Calu3 (cell line): ENCODE measurements around the gene NFX1. TPM values are rescaled to one million over a fixed set of nuclear protein-coding genes. Genes with fewer than 3 reads are reported as not detected.

Experiments
- BruUV-seq: library from RNA; stranded (reverse); fragments of 400-500 nt; replicated peaks from 2 replicates; lab custom pipeline; 2021; lab: Mats Ljungman, UMichigan
- CTCF ChIA-PET: fragments of 300-600 bp; sonication (Branson Sonifier 250); formaldehyde crosslinking; loops from one replicate; lab custom pipeline; 2022; ENCODE audit warnings: antibody characterized with exemption; lab: Charles Lee
- DNase-seq: peaks from one replicate; pipeline ENCODE4 v3.0.0; 2022
- H3K27ac Mint-ChIP-seq: one replicate; pipeline ENCODE4 v1.8.0; 2022; ENCODE audit warnings: mixed read lengths; ENCODE audit not compliant: unreplicated experiment
- H3K27me3 Mint-ChIP-seq: one replicate; pipeline ENCODE4 v1.8.0; 2022; ENCODE audit warnings: mixed read lengths; ENCODE audit not compliant: unreplicated experiment
- H3K36me3 Mint-ChIP-seq: one replicate; pipeline ENCODE4 v1.8.0; 2022; ENCODE audit warnings: mild to moderate bottlenecking, moderate library complexity, mixed read lengths; ENCODE audit not compliant: insufficient read depth, unreplicated experiment
- H3K4me1 Mint-ChIP-seq: one replicate; pipeline ENCODE4 v1.8.0; 2022; ENCODE audit warnings: mild to moderate bottlenecking, low read depth, mixed read lengths; ENCODE audit not compliant: unreplicated experiment
- H3K4me3 Mint-ChIP-seq: one replicate; pipeline ENCODE4 v1.8.0; 2022; ENCODE audit warnings: mild to moderate bottlenecking, low read depth, moderate library complexity, mixed read lengths; ENCODE audit not compliant: unreplicated experiment
- H3K9me3 Mint-ChIP-seq: one replicate; pipeline ENCODE4 v1.8.0; 2022; ENCODE audit warnings: low read depth, mixed read lengths; ENCODE audit not compliant: unreplicated experiment
- CTCF ChIP-seq: fragments of 200-600 bp; IDR thresholded peaks from one replicate; pipeline ENCODE4 v1.8.0; 2022; ENCODE audit warnings: antibody characterized with exemption; ENCODE audit not compliant: unreplicated experiment
- intact Hi-C: fragments of 100-400 bp; cut with micrococcal nuclease; formaldehyde crosslinking; loops from one replicate; pipeline ENCODE4 v1.10.0; 2022; ENCODE audit not compliant: unreplicated experiment
- total RNA-seq: library from RNA; stranded (reverse); gene quantifications from 2 replicates; pipeline ENCODE4 v1.2.3, GENCODE V29; 2022

The NFX1 gene
- total RNA-seq, 1 experiment from 2014 or later, result 27.3 TPM

- no peak for TF ChIP-seq CTCF
- no peaks in the 10 kb centered on the region for H3K36me3 Mint-ChIP-seq
- intact Hi-C loops, result no loop called here
- no peak for DNase-seq
- H3K27me3 Mint-ChIP-seq, result no peaks in the 10 kb centered on the region
- no TSS peak for BruUV-seq
- CTCF ChIA-PET, result interaction anchor here (0.6 to 1.5 kb wide), 4 partner anchors 9 to 1132 kb away, joined by 3 to 7 read pairs (median 4); no protein-coding TSS in a partner anchor
- no peak overlapping the region for H3K27ac Mint-ChIP-seq
- no peak overlapping the region for H3K4me3 Mint-ChIP-seq
- H3K9me3 Mint-ChIP-seq, result no peaks in the 10 kb centered on the region
- peaks cover 10% of the 10 kb centered on the region for H3K4me1 Mint-ChIP-seq
Observed at GRCh38 chr9:33407061-33407460, 116.7 kb downstream of the NFX1 start.

GRCh38 chr9:33408087-33408486 lies 117.8 kb downstream of the NFX1 start:
- Mint-ChIP-seq H3K27me3 (no peaks in the 10 kb centered on the region), H3K36me3 (no peaks in the 10 kb centered on the region), H3K27ac (no peak overlapping the region), H3K4me3 (no peak overlapping the region), H3K4me1 (peaks cover 10% of the 10 kb centered on the region), H3K9me3 (no peaks in the 10 kb centered on the region)
- intact Hi-C loops, result no loop called here
- TF ChIP-seq CTCF, result no peak
- BruUV-seq, result no TSS peak
- CTCF ChIA-PET, result interaction anchor here (0.8 to 1.5 kb wide), 3 partner anchors 8 to 58 kb away, joined by 4 to 7 read pairs (median 4); partner anchors contain the start of gene AQP3
- DNase-seq, result no peak

GRCh38 chr9:33414268-33414667 lies 124.0 kb downstream of the NFX1 start:
- Mint-ChIP-seq H3K4me3 (no peak overlapping the region), H3K27ac (no peak overlapping the region), H3K9me3 (no peaks in the 10 kb centered on the region), H3K27me3 (no peaks in the 10 kb centered on the region), H3K36me3 (peaks cover 8% of the 10 kb centered on the region), H3K4me1 (peaks cover 36% of the 10 kb centered on the region)
- intact Hi-C loops, result loop anchor here (5.0 kb wide), 1 partner anchor 38 kb away; no protein-coding TSS in a partner anchor
- CTCF ChIA-PET, result interaction anchor here (1.4 to 2.0 kb wide), 2 partner anchors 10 to 34 kb away, joined by 5 to 9 read pairs; partner anchors contain the start of gene AQP3
- TF ChIP-seq CTCF, result no peak
- DNase-seq, result no peak
- BruUV-seq, result no TSS peak

GRCh38 chr9:33414889-33415500 lies 124.7 kb downstream of the NFX1 start:
- intact Hi-C loops, result loop anchor here (5.0 kb wide), 2 partner anchors 37 to 52 kb away; no protein-coding TSS in a partner anchor
- peak overlapping the region; percentile 62 for H3K27ac Mint-ChIP-seq
- CTCF ChIA-PET, result interaction anchor here (1.1 to 2.0 kb wide), 5 partner anchors 11 to 52 kb away, joined by 3 to 13 read pairs (median 8); partner anchors contain the start of gene AQP3
- H3K9me3 Mint-ChIP-seq, result no peaks in the 10 kb centered on the region
- H3K27me3 Mint-ChIP-seq, result peaks cover 7% of the 10 kb centered on the region
- peak overlapping the region; percentile 41 for H3K4me3 Mint-ChIP-seq
- no peak for DNase-seq
- BruUV-seq, result no TSS peak
- peaks cover 42% of the 10 kb centered on the region for H3K4me1 Mint-ChIP-seq
- no peak for TF ChIP-seq CTCF
- peaks cover 8% of the 10 kb centered on the region for H3K36me3 Mint-ChIP-seq
